Pancreas (tissue), 10 donors: Measurements from ENCODE around the gene TENM3. TPM values are rescaled to one million over a fixed set of nuclear protein-coding genes. Genes with fewer than 3 reads are reported as not detected.

Experiments used
- ATAC-seq, 4 donors: fragments of 200-7000 bp; cut with Tn5 transposase; one replicate each; pipeline versions ENCODE4 v1.8.0 to v1.9.1; 2020; ENCODE audit warnings: mild to moderate bottlenecking in 4 of 4, moderate library complexity in 4 of 4
- DNase-seq, 6 donors: peaks; one replicate each; pipeline ENCODE4 v3.0.0-alpha.2; 2020
- FAIRE-seq: peaks from 2 replicates; lab custom pipeline; 2012; peaks lifted over from hg19 to GRCh38; lab: Jason Lieb, UNC
- H3K27ac ChIP-seq, 4 donors: fragments of 200-600 bp; sonication (generic); 1 replicate in 3 of 4; 2 replicates in 1 of 4; pipeline versions ENCODE4 v1.5.0 to v1.8.0; 2020
- H3K27me3 ChIP-seq, 4 donors: fragments of 200-600 bp; one replicate each; pipeline ENCODE4 v1.8.0; 2021
- H3K36me3 ChIP-seq, 3 donors: fragments of 200-600 bp; sonication (generic) in 1 of 3; one replicate each; pipeline versions ENCODE4 v1.5.0 to v1.8.0; 2020 to 2021
- H3K4me1 ChIP-seq, 3 donors: fragments of 200-600 bp; one replicate each; pipeline ENCODE4 v1.8.0; 2021
- H3K4me3 ChIP-seq, 4 donors: fragments of 200-600 bp; sonication (generic) in 2 of 4; one replicate each; pipeline versions ENCODE4 v1.5.0 to v1.8.0; 2020 to 2021
- H3K9me3 ChIP-seq, 4 donors: fragments of 200-600 bp; one replicate each; pipeline ENCODE4 v1.8.0; 2021
- CTCF ChIP-seq, 4 donors: fragments of 200-600 bp; sonication (generic) in 3 of 4; IDR thresholded peaks; one replicate each; pipeline versions ENCODE4 v1.5.0 to v1.8.0; 2021; ENCODE audit warnings: antibody characterized with exemption in 4 of 4
- WGBS, 2 donors: extraction: QIAGEN DNeasy Blood & Tissue Kit; methylation state at CpG; one replicate each; pipeline ENCODE4 v1.1.7; 2013; 5-methylcytosine and 5-hydroxymethylcytosine counted together
- intact Hi-C, 3 donors: fragments of 100-400 bp; cut with DNase I; formaldehyde crosslinking; loops; one replicate each; pipeline versions ENCODE4 v1.11.1 to v1.14.2; 2022
- polyA plus RNA-seq, 2 donors: library from polyadenylated mRNA; stranded (reverse); fragments of 200-250 nt; gene quantifications; one replicate each; pipeline ENCODE4 v1.2.3, GENCODE V29; 2013
- total RNA-seq, 6 donors: library from RNA; stranded (reverse); fragmentation: NEBNext Ultra II Directional in 4 of 6; extraction: Animal tissue kit (Norgen Biotek cat#: 25700) in 4 of 6; gene quantifications; one replicate each; pipeline versions ENCODE4 v1.2.1 to v1.2.4, GENCODE V29; 2021 to 2023
- donor health status: healthy with polysubstance abuse.
- donor health status: DM: no; HTN: no; CAD: no; lungs with moderate emphysema.
- donor health status: DM: no; HTN: no; CAD: no.
- donor health status: control.
- donor health status: control.
- donor health status: Bipolar disorder and iron deficiency.
- donor health status: DM: yes; HTN: yes; CAD: no.
- donor health status: DM: no; HTN: no; CAD: no.
- donor health status: DM: no; HTN: no; CAD: no.
- donor health status: DM: yes; HTN: yes; CAD: no.

The TENM3 gene
- total and polyA plus RNA-seq, 8 donors, result 0.99 to 6.1 (median 4.4) TPM

- H3K9me3 ChIP-seq, result no peaks in the 10 kb centered on the region
- DNase-seq (no peak), ATAC-seq (no peak), FAIRE-seq (no peak)
- H3K36me3 ChIP-seq, result no peaks in the 10 kb centered on the region
- WGBS, 2 donors, result 66 to 70% methylated on average over 2 of the region's 2 CpGs
- H3K27me3 ChIP-seq, result no peaks in the 10 kb centered on the region
- no peak overlapping the region for H3K4me3 ChIP-seq
- no peaks in the 10 kb centered on the region for H3K4me1 ChIP-seq
- no peak for TF ChIP-seq CTCF (IDR thresholded peaks at IDR 0.05)
- intact Hi-C loops, result no loop called here
- no peak overlapping the region for H3K27ac ChIP-seq
Measured at GRCh38 chr4:182711211-182711610, 468.0 kb downstream of the TENM3 start.

- no peaks in the 10 kb centered on the region for H3K4me1 ChIP-seq
- FAIRE-seq (no peak), DNase-seq (no peak), ATAC-seq (no peak)
- intact Hi-C loops, result no loop called here
- no peaks in the 10 kb centered on the region for H3K36me3 ChIP-seq
- TF ChIP-seq CTCF (IDR thresholded peaks at IDR 0.05), result no peak
- H3K27ac ChIP-seq, result no peak overlapping the region
- 85 to 87% methylated on average over 3 of the region's 3 CpGs for WGBS, 2 donors
- no peaks in the 10 kb centered on the region for H3K27me3 ChIP-seq
- no peaks in the 10 kb centered on the region for H3K9me3 ChIP-seq
- no peak overlapping the region for H3K4me3 ChIP-seq
Measured at GRCh38 chr4:182715548-182715947, 472.3 kb downstream of the TENM3 start.

GRCh38 chr4:182716192-182716591, 473.0 kb downstream of the TENM3 start:
- FAIRE-seq, result no peak
- Histone ChIP-seq H3K27ac (no peak overlapping the region), H3K4me3 (no peak overlapping the region), H3K36me3 (no peaks in the 10 kb centered on the region), H3K4me1 (no peaks in the 10 kb centered on the region), H3K27me3 (no peaks in the 10 kb centered on the region), H3K9me3 (no peaks in the 10 kb centered on the region)
- ATAC-seq, result no peak
- 87 to 91% methylated on average over 3 of the region's 3 CpGs for WGBS, 2 donors
- intact Hi-C loops, result no loop called here
- TF ChIP-seq CTCF (IDR thresholded peaks at IDR 0.05), result no peak
- no peak for DNase-seq

GRCh38 chr4:182717788-182718583, 474.8 kb downstream of the TENM3 start:
- DNase-seq (no peak), FAIRE-seq (no peak), ATAC-seq (no peak)
- no peaks in the 10 kb centered on the region for H3K27me3 ChIP-seq
- no peak for TF ChIP-seq CTCF (IDR thresholded peaks at IDR 0.05)
- H3K36me3 ChIP-seq, result no peaks in the 10 kb centered on the region
- H3K4me3 ChIP-seq, result no peak overlapping the region
- no peak overlapping the region for H3K27ac ChIP-seq
- 81 to 83% methylated on average over 6 of the region's 6 CpGs for WGBS, 2 donors
- H3K4me1 ChIP-seq, result no peaks in the 10 kb centered on the region
- intact Hi-C loops, result no loop called here
- no peaks in the 10 kb centered on the region for H3K9me3 ChIP-seq

- FAIRE-seq (no peak), DNase-seq (no peak), ATAC-seq (no peak)
- intact Hi-C loops, result no loop called here
- no peak overlapping the region for H3K27ac ChIP-seq
- no peak overlapping the region for H3K4me3 ChIP-seq
- TF ChIP-seq CTCF (IDR thresholded peaks at IDR 0.05), result no peak
- no peaks in the 10 kb centered on the region for H3K9me3 ChIP-seq
- no peaks in the 10 kb centered on the region for H3K36me3 ChIP-seq
- no peaks in the 10 kb centered on the region for H3K4me1 ChIP-seq
- no peaks in the 10 kb centered on the region for H3K27me3 ChIP-seq
- WGBS, 2 donors, result 46 to 56% methylated on average over 2 of the region's 2 CpGs
Measured at GRCh38 chr4:182724414-182724813, 481.2 kb downstream of the TENM3 start.
